ES-I3 (cell line): ENCODE data around the gene MGAT4C.

Source experiments
- H3K36me3 ChIP-seq: 2 replicates; pipeline ENCODE4 v1.6.1; 2013; ENCODE audit warnings: mild to moderate bottlenecking, low read length, control low read depth, moderate library complexity; ENCODE audit not compliant: insufficient read depth
- H3K4me1 ChIP-seq: 2 replicates; pipeline ENCODE4 v1.6.1; 2013; ENCODE audit warnings: mild to moderate bottlenecking, control low read depth, low read length; ENCODE audit not compliant: insufficient read depth
- H3K9ac ChIP-seq: 2 replicates; pipeline ENCODE4 v1.6.1; 2013; ENCODE audit warnings: low read depth, mild to moderate bottlenecking, low read length, moderate library complexity
- H3K9me3 ChIP-seq: 2 replicates; pipeline ENCODE4 v1.6.1; 2013; ENCODE audit warnings: mild to moderate bottlenecking, low read length, moderate library complexity; ENCODE audit not compliant: control insufficient read depth, insufficient read depth

The MGAT4C gene

DNA sequence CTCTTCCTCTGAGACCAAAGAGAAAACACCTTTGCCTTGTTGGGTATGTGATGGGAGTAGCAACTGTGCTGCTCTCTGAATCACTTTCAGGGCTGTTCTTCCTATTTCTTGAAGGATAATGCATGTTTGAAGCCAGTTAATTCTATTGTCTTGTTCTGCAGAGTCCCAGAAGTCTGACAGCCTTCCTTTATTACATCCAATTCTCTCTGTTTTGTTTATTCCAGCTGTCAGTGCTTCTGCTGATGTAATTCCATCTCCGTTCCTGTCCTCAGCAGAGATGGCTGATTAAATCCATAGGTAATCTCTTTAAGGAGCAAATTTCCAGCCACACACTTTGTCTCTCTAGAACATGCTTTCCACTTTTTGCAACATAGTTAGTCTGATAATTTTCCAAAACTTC lies 59.7 kb downstream of the MGAT4C start:
- Histone ChIP-seq H3K4me1 (no peaks in the 10 kb centered on the region), H3K9ac (no peak overlapping the region), H3K36me3 (no peaks in the 10 kb centered on the region), H3K9me3 (no peaks in the 10 kb centered on the region)

DNA sequence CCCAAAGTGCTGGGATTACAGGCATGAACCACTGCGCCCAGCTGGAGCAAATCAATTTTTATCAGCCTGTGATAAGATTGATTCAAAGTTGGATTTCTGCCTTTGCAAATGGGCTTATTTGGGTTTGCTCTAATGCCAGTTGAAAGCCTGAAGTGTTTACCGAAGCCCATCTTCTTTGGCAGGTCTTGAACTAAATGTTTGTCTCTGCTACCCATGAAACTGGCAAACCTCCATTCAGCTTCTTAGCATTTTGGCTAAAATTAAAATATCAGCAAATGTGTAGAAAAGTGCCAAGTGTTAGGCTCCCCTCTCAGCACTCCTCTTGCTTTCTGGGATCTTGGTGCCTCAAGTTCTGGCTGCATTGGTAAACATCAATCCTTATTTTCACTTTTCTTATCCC lies 61.5 kb downstream of the MGAT4C start:
- Histone ChIP-seq H3K36me3 (no peaks in the 10 kb centered on the region), H3K4me1 (no peaks in the 10 kb centered on the region), H3K9me3 (no peaks in the 10 kb centered on the region), H3K9ac (no peak overlapping the region)

DNA sequence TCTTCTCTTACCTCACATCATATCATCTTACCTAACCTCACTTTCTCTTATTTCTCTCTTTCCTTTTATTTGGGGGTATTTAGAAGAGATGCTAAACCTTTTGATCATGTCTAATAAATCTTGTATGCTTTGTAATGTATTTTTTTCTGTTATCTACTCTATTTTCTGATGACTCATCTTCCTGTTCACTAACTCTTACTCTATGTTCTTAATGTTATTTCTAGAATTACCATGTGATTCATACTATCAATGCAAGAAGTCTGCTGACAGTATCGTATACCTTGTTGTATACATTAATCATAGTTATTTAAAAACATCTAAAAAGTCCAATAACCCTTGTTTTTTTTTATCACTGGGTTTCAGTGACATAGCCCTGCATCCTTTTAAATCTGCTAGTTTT lies 62.3 kb downstream of the MGAT4C start:
- H3K9ac ChIP-seq: no peak overlapping the region
- no peaks in the 10 kb centered on the region for H3K4me1 ChIP-seq
- no peaks in the 10 kb centered on the region for H3K36me3 ChIP-seq
- H3K9me3 ChIP-seq: no peaks in the 10 kb centered on the region

DNA sequence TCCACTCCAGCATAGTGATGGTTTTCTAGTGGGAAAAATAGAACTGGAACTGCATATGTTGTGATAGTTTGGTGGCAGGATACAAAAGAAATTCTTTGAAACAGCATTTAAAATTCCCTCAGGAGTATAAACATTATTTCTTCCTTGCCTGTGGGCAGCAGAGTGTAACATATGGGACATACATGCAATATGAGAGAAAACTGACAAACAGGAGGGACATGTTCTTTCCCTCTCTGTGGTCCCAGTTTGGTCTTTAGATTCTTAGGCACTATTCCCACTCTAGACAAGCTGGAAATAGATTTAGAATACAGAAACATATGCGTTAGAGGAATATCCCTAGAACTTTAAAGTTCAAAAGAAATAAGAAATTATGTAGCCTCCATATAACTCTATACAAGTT lies 68.0 kb downstream of the MGAT4C start:
- no peak overlapping the region for H3K9ac ChIP-seq
- no peaks in the 10 kb centered on the region for H3K36me3 ChIP-seq
- H3K9me3 ChIP-seq: no peaks in the 10 kb centered on the region
- H3K4me1 ChIP-seq: no peaks in the 10 kb centered on the region

DNA sequence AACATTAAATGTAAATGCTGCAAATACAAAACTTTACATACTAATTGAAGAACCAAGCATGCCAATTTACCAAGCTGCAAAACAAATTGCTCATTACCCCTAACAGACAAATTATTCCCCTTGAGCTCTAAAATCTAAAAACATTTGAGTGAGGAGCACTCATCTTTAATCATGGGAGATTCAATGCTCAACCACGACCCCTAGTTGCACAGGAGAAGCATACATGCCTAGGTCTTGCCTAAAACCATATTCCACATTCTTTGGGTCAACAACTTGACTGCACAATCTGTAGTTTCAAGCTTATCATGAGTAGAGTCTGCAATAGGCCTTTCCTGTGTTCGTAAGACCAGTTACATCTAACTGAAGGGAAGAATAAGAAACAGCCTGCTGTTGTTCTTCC lies 69.7 kb downstream of the MGAT4C start:
- no peak overlapping the region for H3K9ac ChIP-seq
- H3K36me3 ChIP-seq: no peaks in the 10 kb centered on the region

DNA sequence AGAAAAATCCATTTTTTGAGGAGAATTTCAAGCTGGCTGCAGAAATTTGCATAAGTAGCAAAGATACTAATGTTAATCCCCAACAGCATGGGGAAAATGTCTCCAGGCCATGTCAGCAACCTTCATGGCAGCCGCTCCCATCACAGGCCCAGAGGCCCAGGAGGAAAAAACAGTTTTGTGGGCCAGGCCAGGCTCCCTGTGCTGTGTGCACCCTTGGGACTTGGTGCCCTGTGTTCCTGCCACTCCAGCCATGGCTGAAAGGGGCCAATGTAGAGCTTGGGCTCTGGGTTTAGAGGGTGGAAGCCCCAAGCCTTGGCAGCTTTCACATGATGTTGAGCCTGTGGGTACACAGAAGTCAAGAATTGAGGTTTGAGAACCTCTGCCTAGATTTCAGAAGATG lies 76.3 kb downstream of the MGAT4C start:
- Histone ChIP-seq H3K4me1 (no peaks in the 10 kb centered on the region), H3K9me3 (no peaks in the 10 kb centered on the region), H3K9ac (no peak overlapping the region), H3K36me3 (no peaks in the 10 kb centered on the region)

More for the DNA sequence above, 69.7 kb downstream of the MGAT4C start:
- Histone ChIP-seq H3K4me1 (no peaks in the 10 kb centered on the region), H3K9me3 (no peaks in the 10 kb centered on the region)

DNA sequence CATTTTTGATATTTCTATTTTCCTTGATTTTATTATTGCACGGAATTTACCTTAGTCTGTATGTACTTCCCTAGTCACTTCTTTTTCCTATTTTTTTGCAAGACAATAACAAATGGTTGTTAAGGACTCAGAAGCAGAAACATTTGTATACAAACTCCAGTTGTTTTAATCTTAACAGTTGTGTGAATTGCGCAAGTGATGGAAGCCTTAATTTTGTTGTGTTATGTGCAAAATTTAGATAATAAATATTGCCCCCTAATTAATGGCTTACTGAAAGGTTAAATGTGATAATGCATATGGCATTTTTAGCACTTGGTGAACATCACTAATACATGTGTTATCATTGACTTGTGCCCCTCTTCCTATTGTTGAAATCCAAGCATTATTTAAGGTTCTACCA lies 82.0 kb downstream of the MGAT4C start:
- H3K9me3 ChIP-seq: no peaks in the 10 kb centered on the region
- H3K36me3 ChIP-seq: no peaks in the 10 kb centered on the region

DNA sequence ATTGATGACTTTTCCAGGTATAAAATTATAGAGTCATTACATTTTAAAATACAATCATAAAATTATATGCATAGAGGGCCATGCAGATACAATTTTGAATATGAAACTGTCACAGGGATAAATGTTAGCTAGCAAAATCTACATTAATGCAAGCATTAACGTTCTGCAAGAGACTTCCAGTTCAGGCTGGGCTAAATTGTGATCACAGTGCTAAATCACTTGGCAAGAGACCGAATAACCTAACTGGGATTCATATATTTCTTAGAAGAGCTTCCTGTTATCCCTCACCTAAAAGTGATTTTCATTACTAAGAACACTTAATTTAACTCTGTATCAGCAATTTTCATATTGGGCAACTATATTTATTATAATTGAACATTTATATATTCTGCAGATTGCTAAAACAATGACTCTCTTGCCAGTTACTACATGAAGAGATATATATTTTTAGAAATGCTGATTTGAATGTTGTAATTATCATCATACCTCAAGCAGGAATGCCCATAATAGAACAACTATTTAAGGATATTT lies 83.2 kb downstream of the MGAT4C start:
- Histone ChIP-seq H3K36me3 (no peaks in the 10 kb centered on the region), H3K4me1 (no peaks in the 10 kb centered on the region), H3K9me3 (no peaks in the 10 kb centered on the region), H3K9ac (no peak overlapping the region)

More for the DNA sequence above, 82.0 kb downstream of the MGAT4C start:
- Histone ChIP-seq H3K4me1 (no peaks in the 10 kb centered on the region), H3K9ac (no peak overlapping the region)

DNA sequence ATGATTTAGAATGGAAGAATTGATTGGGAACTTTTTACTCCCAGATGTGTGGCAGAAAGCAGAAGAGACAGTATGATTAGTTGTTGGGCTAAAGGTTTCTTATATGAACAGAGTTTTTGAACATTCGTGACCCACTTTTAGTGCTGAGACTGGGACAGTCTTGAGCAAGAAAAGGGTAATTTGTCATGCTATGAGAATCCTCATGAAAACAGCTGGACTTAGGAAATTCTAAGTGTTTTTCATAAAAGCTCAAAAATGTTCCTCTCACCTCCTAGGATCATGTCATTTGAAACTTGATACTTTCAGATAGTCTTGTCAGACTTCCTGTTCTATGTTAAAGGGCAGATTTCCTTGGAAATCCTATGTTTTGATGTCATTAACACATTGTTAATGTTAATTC lies 86.1 kb downstream of the MGAT4C start:
- Histone ChIP-seq H3K9me3 (no peaks in the 10 kb centered on the region), H3K9ac (no peak overlapping the region), H3K4me1 (no peaks in the 10 kb centered on the region), H3K36me3 (no peaks in the 10 kb centered on the region)

DNA sequence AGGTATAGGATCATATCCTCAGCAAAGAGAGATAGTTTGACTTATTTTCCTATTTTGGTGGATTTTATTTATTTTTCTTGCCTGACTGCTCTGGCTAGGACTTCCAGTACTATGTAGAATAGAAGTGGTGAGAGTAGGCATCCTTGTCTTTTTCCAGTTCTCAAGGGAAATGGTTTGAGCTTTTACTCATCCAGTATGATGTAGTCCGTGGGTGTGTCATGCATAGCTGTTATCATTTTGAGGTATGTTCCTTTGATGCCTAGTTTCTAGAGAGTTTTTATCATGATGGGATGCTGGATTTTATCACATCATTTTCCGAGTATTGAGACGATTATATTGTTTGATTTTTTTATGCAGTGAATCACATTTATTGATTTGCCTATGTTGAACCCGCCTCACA lies 97.2 kb downstream of the MGAT4C start:
- no peaks in the 10 kb centered on the region for H3K9me3 ChIP-seq

DNA sequence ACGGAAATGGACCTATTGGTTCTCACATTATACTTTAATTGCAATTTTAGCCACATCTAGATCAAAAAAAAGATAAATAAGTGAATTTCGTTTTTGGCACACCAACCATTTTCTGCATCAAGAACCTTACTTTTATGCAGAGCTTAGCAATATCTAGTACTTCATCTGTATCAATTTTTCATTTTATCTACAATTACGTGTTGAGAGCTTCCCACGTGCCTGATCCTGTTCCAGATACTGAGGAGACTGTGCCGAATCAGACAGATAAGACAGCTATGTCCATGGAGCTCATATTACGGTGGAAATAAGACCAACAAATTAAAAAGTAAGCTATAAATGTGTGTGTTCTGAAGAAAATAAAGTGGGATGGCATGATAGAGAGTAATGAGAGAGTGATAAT lies 101.6 kb downstream of the MGAT4C start:
- Histone ChIP-seq H3K36me3 (no peaks in the 10 kb centered on the region), H3K9me3 (no peaks in the 10 kb centered on the region), H3K9ac (no peak overlapping the region), H3K4me1 (no peaks in the 10 kb centered on the region)

More for the DNA sequence above, 97.2 kb downstream of the MGAT4C start:
- no peak overlapping the region for H3K9ac ChIP-seq
- no peaks in the 10 kb centered on the region for H3K36me3 ChIP-seq
- H3K4me1 ChIP-seq: no peaks in the 10 kb centered on the region

DNA sequence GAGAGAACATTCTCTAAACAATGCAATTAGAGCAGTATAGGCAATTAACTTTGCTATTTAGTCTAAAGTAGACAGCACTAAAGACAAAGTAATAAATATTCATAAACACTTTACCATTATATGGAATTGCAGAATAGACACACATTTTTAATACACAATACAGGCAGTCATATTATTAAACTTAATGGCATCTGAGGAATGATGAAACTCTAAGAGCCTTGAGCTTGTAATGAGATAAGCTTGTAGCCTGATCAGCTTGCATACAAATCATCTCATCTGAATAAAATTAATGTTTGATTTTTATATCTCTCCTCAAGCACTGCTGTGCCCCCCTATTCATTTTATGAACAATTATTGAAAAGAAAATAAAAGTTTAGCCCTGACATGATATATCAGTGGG lies 107.6 kb downstream of the MGAT4C start:
- Histone ChIP-seq H3K4me1 (no peaks in the 10 kb centered on the region), H3K9ac (no peak overlapping the region), H3K36me3 (no peaks in the 10 kb centered on the region), H3K9me3 (no peaks in the 10 kb centered on the region)

DNA sequence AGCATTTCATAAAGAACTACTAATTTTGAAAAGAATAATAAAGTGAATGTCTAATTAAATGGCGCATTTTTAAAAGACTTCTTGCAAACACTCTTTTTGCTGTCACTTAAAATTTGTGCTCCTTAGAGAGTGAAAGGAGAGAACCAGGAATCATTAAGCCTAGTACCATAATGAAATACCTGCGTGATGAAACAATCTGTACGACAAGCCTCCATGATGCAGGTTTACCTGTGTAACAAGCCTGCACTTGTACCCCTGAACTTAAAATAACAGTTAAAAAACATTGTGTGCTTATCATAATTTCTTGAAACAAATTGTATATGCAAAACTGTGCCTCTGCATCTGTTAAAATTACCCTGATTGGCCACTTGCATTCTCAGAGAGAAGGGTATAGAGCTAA lies 108.1 kb downstream of the MGAT4C start:
- Histone ChIP-seq H3K36me3 (no peaks in the 10 kb centered on the region), H3K9ac (no peak overlapping the region), H3K9me3 (no peaks in the 10 kb centered on the region), H3K4me1 (no peaks in the 10 kb centered on the region)

DNA sequence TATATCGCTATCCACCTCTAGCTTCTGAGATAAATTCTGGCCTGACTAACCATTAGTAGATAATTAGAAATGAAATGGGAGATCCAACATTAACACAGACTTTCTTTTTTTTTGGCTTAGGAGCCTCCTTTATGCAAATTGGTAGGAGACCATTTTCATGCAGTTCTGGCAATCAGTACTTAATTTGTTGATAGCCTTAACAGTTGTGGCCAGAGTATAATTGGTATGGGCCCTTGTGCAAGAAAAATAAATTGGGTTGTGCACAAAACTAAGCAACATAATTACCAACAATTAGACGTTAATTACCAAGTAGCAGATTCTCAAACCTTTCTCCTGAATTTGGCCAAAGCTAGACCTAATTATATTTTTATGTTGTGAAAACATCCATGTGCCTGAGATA lies 111.0 kb downstream of the MGAT4C start:
- H3K36me3 ChIP-seq: no peaks in the 10 kb centered on the region
- no peaks in the 10 kb centered on the region for H3K9me3 ChIP-seq
- no peaks in the 10 kb centered on the region for H3K4me1 ChIP-seq
- H3K9ac ChIP-seq: no peak overlapping the region

DNA sequence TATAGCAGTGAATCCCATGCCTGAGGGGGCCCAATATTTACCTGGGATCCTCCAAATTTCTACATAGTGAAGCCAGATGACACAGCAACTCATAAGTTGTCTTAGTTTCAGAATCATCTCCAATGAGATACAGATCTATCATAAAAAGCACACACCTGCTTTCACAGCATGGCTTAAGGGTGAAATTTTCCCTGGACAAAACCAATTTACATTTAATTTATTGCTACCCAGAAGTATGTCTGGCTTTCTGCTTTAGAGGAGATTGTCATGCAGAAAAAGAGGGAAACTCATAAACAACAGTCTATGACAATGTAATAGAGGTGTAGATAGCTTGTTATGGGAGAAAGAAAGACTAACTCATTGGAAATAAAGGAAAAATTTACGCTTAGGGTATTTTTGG lies 113.0 kb downstream of the MGAT4C start:
- Histone ChIP-seq H3K4me1 (no peaks in the 10 kb centered on the region), H3K9ac (no peak overlapping the region), H3K9me3 (no peaks in the 10 kb centered on the region), H3K36me3 (no peaks in the 10 kb centered on the region)

DNA sequence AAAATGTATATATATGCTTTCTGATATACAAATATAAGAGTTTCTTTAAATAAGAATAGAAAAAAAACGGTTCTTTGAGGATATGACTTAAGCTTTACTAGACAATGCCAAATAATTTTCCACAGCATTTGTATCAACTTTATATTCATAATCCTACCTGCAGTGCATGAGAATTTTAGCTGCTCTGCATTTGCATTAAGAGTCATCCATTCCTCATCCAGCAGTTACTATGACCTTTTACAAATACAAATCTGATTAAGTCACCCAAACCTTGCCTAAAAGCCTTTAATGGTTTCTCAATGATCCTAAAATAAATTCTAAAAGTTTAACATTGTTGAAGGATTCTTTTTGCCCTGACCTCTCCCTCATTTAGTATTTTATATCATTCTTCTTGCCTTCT lies 116.5 kb downstream of the MGAT4C start:
- H3K4me1 ChIP-seq: peaks cover 12% of the 10 kb centered on the region
- H3K9ac ChIP-seq: no peak overlapping the region
- no peaks in the 10 kb centered on the region for H3K36me3 ChIP-seq
- H3K9me3 ChIP-seq: no peaks in the 10 kb centered on the region
